ENCODE data around the gene HINT1. TPM values are rescaled to one million over a fixed set of nuclear protein-coding genes. Genes with fewer than 3 reads are reported as not detected.
"Not testable (repeated sequence)": the region's sequence is repeated elsewhere in the genome, so short reads cannot be mapped to it uniquely, and the experiment has no call there.

The HINT1 gene
- total RNA-seq, 1 donor from 2014 or later = 136 TPM

- Histone ChIP-seq H3K27ac (no peak overlapping the region), H3K4me1 (no peaks in the 10 kb centered on the region), H3K4me3 (no peak overlapping the region), H3K27me3 (ENCODE audit: low read depth) (no peaks in the 10 kb centered on the region), H3K36me3 (no peaks in the 10 kb centered on the region), H3K9me3 (no peaks in the 10 kb centered on the region)
- no peak for ATAC-seq
- TF ChIP-seq CTCF (IDR thresholded peaks at IDR 0.05) = no peak
- intact Hi-C loops (cut with DNase I) = no loop called here
- no peak for DNase-seq
Observed at GRCh38 chr5:131150408-131150807, 14.6 kb downstream of the HINT1 start.

GRCh38 chr5:131148835-131149234, 16.2 kb downstream of the HINT1 start:
- Histone ChIP-seq H3K9me3 (no peaks in the 10 kb centered on the region), H3K4me3 (no peak overlapping the region), H3K36me3 (no peaks in the 10 kb centered on the region), H3K27me3 (ENCODE audit: low read depth) (no peaks in the 10 kb centered on the region), H3K4me1 (no peaks in the 10 kb centered on the region), H3K27ac (no peak overlapping the region)
- TF ChIP-seq CTCF (IDR thresholded peaks at IDR 0.05) = no peak
- no peak for ATAC-seq
- DNase-seq = no peak
- intact Hi-C loops (cut with DNase I) = no loop called here

- intact Hi-C loops (cut with DNase I) = no loop called here
- ATAC-seq (no peak), DNase-seq (no peak)
- TF ChIP-seq CTCF (IDR thresholded peaks at IDR 0.05) = no peak
- Histone ChIP-seq H3K27me3 (ENCODE audit: low read depth) (no peaks in the 10 kb centered on the region), H3K9me3 (no peaks in the 10 kb centered on the region), H3K4me1 (no peaks in the 10 kb centered on the region), H3K36me3 (no peaks in the 10 kb centered on the region), H3K27ac (no peak overlapping the region), H3K4me3 (no peak overlapping the region)
Observed at GRCh38 chr5:131147258-131147657, 17.8 kb downstream of the HINT1 start.

GRCh38 chr5:131142970-131143617, 22.0 kb downstream of the HINT1 start:
- intact Hi-C loops (cut with DNase I) = no loop called here
- ATAC-seq = no peak
- no peak overlapping the region for H3K4me3 ChIP-seq
- no peak overlapping the region for H3K27ac ChIP-seq
- H3K4me1 ChIP-seq = no peaks in the 10 kb centered on the region
- no peak for TF ChIP-seq CTCF (IDR thresholded peaks at IDR 0.05)
- H3K36me3 ChIP-seq = no peaks in the 10 kb centered on the region
- no peaks in the 10 kb centered on the region for H3K27me3 ChIP-seq (ENCODE audit: low read depth)
- no peak for DNase-seq
- H3K9me3 ChIP-seq = no peaks in the 10 kb centered on the region

- no peak overlapping the region for H3K27ac ChIP-seq
- DNase-seq = no peak
- no peak for ATAC-seq
- H3K27me3 ChIP-seq (ENCODE audit: low read depth) = no peaks in the 10 kb centered on the region
- H3K4me3 ChIP-seq = no peak overlapping the region
- TF ChIP-seq CTCF (IDR thresholded peaks at IDR 0.05) = no peak
- no peaks in the 10 kb centered on the region for H3K4me1 ChIP-seq
- H3K36me3 ChIP-seq = no peaks in the 10 kb centered on the region
- H3K9me3 ChIP-seq = no peaks in the 10 kb centered on the region
- intact Hi-C loops (cut with DNase I) = no loop called here
Observed at GRCh38 chr5:131139321-131139720, 25.7 kb downstream of the HINT1 start.

- H3K4me1 ChIP-seq; intact Hi-C loops (cut with DNase I); H3K36me3 ChIP-seq; ATAC-seq; DNase-seq; H3K27me3 ChIP-seq (ENCODE audit: low read depth); H3K4me3 ChIP-seq; H3K27ac ChIP-seq; H3K9me3 ChIP-seq: not testable (repeated sequence)
Observed at GRCh38 chr5:131138406-131138805, 26.6 kb downstream of the HINT1 start.

GRCh38 chr5:131133091-131133490, 32.0 kb downstream of the HINT1 start:
- H3K4me3 ChIP-seq; H3K9me3 ChIP-seq; H3K4me1 ChIP-seq; H3K27me3 ChIP-seq (ENCODE audit: low read depth); ATAC-seq; H3K36me3 ChIP-seq; intact Hi-C loops (cut with DNase I); H3K27ac ChIP-seq; DNase-seq: not testable (repeated sequence)
